ENCODE results near the gene SLC30A2.

The SLC30A2 gene

DNA sequence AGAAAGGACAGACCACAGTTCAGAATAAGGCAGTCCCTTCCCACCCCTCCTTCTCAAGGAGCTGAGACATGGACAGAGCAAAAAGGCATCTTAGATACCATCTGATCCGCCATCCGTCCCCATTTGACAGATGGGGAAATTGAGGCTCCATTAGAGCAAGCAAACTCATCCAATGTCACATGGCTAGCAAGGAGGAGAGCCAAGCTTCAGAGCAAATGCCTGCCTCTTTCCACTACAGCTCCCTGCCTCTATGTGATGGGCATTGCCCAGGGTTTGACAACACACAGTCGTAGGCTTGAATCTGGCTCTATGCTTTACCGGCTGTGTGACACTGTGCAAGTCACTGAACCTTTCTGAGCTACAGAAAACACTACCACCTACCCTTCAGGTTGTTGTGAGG is 3.9 kb downstream of the SLC30A2 start:
- TF ChIP-seq GATA1 (IDR thresholded peaks at IDR 0.05; ENCODE audit: low read depth, low read length) (no peak), POLR2A (IDR thresholded peaks at IDR 0.05; ENCODE audit: low read length) (no peak)

DNA sequence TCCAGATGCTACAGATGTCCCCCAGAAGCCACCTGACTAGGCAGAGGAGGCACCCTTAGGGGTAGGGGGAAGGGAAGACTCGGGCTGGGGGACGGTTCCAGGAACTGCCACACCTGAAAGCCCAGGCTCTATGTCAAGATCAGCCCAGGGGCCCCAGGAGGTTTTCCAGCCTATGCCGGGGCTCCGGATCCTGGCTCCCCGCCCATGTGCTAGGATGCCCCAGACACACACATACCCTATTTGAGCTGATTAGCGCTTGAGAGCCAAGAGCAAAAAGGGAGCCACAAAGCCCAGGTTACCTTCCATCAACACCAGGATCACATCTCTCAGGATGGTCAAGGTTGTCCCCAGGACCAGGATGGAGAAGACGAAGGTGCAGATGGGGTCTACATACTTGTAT is 4.5 kb downstream of the SLC30A2 start:
- no peak for TF ChIP-seq GATA1 (IDR thresholded peaks at IDR 0.05; ENCODE audit: low read depth, low read length)
- no peak for TF ChIP-seq POLR2A (IDR thresholded peaks at IDR 0.05; ENCODE audit: low read length)

More for the DNA sequence above, 3.9 kb downstream of the SLC30A2 start:
- DNase-seq = no peak

DNA sequence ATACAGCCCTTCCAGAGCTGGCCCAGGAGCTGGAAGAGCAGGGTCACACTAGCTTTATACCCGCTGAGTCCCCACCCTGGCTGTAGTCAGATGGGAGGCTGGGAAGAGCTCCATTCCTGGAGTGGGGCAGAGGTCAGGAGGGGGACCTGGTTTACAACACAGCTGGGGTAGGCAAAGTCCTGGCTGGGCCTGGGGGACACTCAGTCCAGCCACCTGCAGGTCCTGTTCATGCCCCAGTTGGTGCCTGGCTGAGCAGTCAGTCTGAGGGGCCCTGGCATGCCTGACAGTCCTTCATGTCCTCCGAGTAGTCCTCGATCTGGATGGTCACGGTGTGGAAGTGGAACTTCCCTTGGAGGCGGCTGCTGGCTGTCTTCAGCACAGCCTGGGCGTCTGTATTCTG is 7.0 kb downstream of the SLC30A2 start:
- TF ChIP-seq GATA1 (IDR thresholded peaks at IDR 0.05; ENCODE audit: low read depth, low read length) = no peak
- no peak for TF ChIP-seq POLR2A (IDR thresholded peaks at IDR 0.05; ENCODE audit: low read length)
- no peak for DNase-seq

More for the DNA sequence above, 4.5 kb downstream of the SLC30A2 start:
- DNase-seq = no peak

DNA sequence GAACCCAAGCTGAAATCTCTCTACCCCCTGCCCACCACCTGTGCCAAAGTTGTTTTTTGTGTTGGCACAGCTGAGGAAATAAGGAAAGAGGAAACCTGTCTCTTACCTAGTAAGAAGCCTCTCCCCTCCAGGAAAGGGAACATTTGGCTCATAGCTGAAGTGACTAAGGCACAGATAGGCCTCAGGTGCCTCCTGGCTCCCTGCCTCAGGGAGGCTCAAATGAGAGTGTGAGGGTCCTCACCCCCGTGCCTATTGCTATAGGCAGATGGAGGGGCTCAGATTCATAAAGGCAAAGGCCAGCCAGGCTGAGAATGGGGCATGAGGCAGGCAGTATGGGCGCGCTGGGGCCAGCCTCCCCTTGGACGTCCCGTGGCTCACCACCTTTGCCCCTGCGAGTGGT is 7.4 kb downstream of the SLC30A2 start:
- no peak for DNase-seq
- TF ChIP-seq POLR2A (IDR thresholded peaks at IDR 0.05; ENCODE audit: low read length) = no peak
- no peak for TF ChIP-seq GATA1 (IDR thresholded peaks at IDR 0.05; ENCODE audit: low read depth, low read length)

DNA sequence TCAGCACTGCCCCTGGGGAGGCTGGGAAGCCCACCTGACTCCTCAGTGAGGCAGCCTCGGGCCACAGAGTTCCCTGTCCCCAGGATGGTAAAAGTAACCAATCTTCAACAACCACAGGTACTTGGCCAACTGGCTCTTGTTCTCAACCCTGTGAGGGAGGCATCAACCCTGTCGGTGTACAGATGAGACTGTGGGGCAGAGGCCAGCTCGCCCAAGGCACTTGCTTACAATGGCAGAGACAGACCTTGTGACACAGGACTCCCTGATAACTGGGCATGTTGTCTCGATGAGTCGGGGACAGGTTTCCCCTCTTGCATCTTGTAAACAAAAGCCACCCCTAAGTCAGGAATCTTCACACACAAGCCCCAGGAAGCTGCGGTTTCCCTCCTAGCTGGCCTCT is 8.0 kb downstream of the SLC30A2 start:
- TF ChIP-seq POLR2A (IDR thresholded peaks at IDR 0.05; ENCODE audit: low read length) (no peak), GATA1 (IDR thresholded peaks at IDR 0.05; ENCODE audit: low read depth, low read length) (no peak)
- DNase-seq = no peak

DNA sequence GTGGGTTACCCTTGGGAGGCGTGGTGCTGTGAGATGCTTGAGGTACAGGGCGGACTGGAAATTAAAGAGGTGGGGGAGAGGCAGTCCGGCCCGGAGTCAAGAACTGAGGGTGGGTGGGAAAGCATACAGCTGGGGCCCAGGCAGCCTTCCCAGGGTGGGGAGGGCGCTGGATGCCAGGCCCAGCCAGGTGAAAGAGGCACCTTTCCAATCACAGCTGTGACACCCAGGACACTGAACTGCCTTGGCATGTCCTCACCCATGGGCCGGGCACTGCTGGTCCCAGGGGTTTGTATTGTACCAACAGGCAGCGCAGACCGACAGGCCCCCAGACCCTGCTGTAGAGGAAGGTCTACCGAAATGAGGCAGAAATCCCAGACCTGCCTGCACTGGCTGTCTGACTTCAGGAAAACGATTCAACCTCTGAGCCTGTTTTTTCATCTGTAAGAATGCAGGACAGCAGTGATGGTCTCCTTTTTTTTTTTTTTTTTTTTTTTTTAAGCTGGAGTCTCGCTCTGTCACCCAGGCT is 9.1 kb downstream of the SLC30A2 start:
- no peak for TF ChIP-seq GATA1 (IDR thresholded peaks at IDR 0.05; ENCODE audit: low read depth, low read length)
- TF ChIP-seq POLR2A (IDR thresholded peaks at IDR 0.05; ENCODE audit: low read length) = no peak
- no peak for DNase-seq

DNA sequence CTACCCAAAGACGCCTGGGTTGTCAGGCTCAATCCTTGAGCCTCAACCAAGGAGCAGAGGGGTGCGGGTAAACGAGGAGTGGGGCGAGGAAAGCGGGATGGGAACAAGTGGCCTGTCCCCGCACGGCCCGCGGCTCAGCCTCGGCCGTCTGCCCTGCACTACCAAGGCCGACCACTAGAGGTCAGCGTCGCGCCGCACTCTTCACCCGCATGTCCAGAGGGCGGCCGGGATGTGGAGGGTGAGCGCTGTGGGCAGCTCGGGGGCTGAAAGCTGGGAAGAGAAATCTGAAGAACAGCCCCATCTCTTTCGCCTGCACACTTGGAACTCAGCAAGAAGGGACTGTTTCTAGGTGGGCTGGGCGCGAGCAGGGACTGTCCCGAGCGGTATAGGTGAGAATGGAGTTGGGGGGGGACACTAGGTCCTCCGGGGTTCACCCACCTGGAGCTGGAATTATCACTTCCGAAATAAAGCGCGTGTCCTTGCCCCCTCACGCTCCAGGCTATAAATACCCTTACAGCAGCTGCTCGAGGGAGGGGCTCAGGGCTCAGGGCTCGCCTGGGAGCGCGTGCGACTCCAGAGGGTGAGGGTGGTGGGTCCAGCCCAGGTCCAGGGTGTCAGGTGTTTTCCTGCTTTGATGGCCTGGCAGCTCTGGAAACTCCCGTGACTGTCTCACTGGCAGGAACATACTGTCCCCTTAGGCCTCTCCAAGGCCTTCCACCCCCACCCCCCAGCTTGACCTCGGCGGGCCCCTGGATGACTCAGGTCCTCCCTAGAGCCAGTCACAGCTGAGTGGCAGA is 9.8 kb downstream of the SLC30A2 start:
- no peak for TF ChIP-seq GATA1 (IDR thresholded peaks at IDR 0.05; ENCODE audit: low read depth, low read length)
- TF ChIP-seq POLR2A (IDR thresholded peaks at IDR 0.05; ENCODE audit: low read length) = no peak
- DNase-seq = peak; percentile 76 to 90

DNA sequence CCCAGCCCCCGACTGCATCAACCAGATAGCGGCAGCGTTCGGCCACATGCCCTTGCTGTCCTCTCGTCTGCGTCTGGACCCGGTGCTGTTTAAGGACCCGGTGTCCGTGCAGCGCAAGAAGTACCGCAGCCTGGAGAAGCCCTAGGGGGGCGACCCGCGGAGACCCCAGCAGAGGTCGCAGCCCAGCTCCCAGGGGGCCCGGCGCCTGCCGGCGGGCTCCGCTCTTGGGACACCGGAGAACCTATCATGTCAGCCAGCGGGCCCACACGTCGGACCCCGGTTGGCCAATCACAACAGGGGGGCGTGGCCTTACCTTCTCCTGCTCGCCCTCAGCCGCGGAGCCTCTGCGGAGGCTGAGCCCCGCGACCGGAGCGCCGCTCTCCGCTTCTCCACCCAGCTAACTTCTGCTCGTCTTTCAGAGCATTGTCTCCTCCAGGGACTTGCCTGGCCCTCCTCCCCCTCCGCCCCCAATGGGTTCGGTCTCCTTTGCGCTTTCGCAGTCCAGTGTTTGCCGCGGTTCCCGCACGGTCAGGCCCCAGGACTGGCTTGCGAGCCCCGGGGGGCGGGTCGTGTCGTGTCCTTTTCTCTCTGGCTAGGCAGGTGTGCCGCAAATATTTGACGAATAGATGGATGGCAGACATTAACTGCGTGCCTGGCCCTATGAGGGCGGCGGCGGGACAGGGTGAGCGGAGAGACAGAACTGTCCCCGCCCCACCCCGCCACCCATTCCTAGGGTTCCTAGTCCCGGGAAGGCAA is 10.5 kb downstream of the SLC30A2 start:
- DNase-seq = peak; percentile 93 to 95
- TF ChIP-seq GATA1 (IDR thresholded peaks at IDR 0.05; ENCODE audit: low read depth, low read length) = no peak
- TF ChIP-seq POLR2A (IDR thresholded peaks at IDR 0.05; ENCODE audit: low read length) = peak; percentile 95

DNA sequence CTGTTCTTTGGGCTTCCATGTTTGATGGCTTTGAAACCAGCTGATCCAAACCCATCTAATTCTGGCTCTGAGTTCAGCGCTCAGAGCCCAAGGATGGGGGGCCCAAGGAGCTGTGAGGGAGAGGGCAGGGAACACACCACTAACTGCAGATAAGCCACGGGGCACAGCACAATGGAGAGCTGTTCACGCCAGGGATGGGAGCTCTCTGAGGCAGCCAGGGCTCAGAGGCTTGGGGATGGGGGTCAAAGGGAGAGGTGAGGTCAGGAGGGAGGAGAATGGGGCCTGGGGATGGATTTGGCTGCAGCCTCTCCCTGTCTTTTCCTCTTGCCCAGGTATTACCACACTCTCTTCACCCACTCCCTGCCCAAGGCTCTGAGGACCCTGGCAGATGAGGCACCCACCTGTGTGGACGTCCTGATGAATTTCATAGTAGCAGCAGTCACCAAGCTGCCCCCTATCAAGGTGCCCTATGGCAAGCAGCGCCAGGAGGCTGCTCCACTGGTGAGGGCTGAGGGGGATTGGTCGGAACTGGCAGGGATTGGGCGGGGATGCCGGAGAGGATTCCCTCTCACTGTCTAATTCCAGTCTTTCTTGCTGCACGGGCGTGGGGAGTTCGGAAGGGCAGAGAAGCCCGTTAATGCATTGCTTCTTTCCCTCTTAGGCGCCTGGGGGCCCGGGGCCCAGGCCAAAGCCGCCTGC is 11.3 kb downstream of the SLC30A2 start:
- no peak for DNase-seq
- TF ChIP-seq POLR2A (IDR thresholded peaks at IDR 0.05; ENCODE audit: low read length) (no peak), GATA1 (IDR thresholded peaks at IDR 0.05; ENCODE audit: low read depth, low read length) (no peak)

DNA sequence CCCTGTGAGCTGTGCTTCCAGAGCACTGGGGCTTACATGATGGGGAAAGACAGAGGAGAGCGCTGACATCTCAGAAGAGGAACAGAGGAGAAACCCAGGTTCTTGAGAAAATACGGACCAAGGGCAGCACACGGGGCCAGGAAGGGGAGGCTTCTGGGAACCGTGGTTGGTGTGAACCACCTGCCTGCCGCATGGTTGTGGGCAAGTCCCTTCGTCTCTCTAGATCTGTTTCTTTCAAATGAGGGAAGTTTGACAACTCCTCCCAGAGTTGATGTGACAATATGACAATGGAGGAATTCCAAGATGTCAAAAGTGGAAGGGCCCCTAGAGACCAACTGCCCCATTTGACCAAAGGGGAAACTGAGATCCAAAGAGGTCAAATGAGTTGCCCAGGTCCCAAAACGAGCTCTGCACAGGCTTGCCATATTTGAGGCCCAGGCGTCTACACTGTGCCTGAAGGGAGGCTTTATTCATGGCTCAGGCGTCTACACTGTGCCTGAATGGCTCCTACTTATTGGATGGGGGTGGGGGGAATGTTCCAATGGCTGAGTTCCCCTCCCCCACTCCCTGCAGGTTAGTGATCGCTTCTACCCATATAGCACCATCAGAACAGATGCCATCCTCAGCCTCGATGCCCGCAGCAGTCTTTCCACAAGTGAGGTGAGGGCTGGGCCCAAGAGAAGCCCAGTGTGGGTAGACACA is 13.1 kb downstream of the SLC30A2 start:
- DNase-seq = no peak
- no peak for TF ChIP-seq POLR2A (IDR thresholded peaks at IDR 0.05; ENCODE audit: low read length)
- TF ChIP-seq GATA1 (IDR thresholded peaks at IDR 0.05; ENCODE audit: low read depth, low read length) = no peak

DNA sequence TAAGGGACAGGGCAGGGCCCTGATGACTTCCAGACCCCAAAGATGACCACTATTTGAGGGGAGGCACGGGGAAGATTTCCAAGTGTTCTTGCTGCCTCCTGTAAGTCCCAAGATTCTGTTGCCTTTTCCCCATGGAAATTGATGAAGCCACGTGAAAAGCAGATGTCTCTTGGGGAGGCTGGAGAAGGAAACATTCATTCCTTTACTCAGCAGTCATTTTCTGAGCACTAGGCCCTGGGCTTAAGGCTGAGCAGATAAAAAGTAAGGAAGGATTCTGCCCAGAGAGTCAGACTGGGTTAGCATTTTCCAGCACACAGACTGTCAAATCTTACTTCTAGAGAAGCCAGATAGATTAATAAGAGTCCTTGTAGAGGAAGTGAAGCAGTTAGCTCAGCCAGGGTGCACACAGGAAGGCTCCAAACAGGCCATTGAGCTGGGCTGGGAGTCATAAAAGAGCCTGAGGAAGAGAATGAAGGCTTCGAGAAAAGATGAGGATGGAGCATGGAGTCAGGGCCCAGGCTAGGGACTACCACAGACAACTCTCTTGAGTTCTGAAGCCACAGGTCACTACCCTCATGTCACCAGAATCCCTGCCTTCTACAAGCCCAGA is 14.2 kb downstream of the SLC30A2 start:
- TF ChIP-seq GATA1 (IDR thresholded peaks at IDR 0.05; ENCODE audit: low read depth, low read length) = no peak
- TF ChIP-seq POLR2A (IDR thresholded peaks at IDR 0.05; ENCODE audit: low read length) = no peak
- no peak for DNase-seq

DNA sequence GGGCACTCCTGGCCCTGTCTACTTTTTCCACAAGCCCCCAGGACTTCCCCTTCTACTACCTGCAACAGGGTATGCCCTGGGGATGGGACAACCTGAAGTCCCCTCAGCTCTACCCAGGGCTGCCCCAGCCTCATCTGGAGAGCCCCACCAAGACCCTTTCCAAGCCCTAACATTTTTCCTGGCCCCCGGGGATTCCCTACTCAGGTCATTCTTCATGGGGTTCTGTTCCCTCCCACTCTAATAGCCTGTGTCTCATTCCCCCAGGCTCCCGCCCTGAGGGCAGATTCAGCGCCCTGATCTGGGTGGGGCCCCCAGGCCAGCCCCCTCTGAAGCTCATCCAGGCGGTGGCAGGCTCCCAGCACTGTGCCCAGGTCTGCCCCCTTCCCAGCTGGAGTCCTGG is 14.7 kb downstream of the SLC30A2 start:
- TF ChIP-seq POLR2A (IDR thresholded peaks at IDR 0.05; ENCODE audit: low read length) (no peak), GATA1 (IDR thresholded peaks at IDR 0.05; ENCODE audit: low read depth, low read length) (no peak)
- no peak for DNase-seq

Data from erythroblast (primary cell).